HL-60 (cell line): ENCODE results near the gene LGI1.

Experiments used
- POLR2AphosphoS5 ChIP-seq: IDR thresholded peaks from 2 replicates; pipeline ENCODE4 v1.6.1; 2012; ENCODE audit warnings: low read depth
- TF ChIP-seq, protein P1 (sequence below): IDR thresholded peaks from one replicate; pipeline ENCODE4 v1.5.1; 2011; ENCODE audit warnings: low read length, control low read depth, inconsistent platforms; ENCODE audit not compliant: insufficient read depth
- TF ChIP-seq, protein P2 (sequence below): IDR thresholded peaks from 2 replicates; pipeline ENCODE4 v1.6.1; 2012; ENCODE audit warnings: low read depth; ENCODE audit not compliant: insufficient replicate concordance

DNA sequence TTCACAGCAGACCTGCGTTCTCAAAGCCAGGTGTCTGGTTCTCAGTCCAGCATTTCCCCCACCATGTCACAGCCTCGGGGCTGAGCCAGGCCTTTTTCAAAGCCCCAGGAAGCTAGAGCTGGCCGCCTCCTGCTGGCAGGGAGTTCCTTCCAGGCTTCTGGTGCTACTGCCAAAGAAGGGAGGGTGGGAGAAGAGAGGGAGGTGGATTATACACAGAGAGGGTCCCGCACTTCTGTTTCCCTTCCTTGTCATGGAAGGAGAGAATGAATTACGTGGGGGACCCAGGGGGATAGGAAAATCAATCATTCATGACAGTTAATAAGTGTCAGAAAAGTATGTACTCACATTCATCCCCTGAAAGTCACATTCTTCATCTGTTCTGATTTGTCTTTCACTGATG, 600 bp upstream of the LGI1 start:
- TF ChIP-seq POLR2AphosphoS5, result no peak
- TF ChIP-seq, protein P1, sequence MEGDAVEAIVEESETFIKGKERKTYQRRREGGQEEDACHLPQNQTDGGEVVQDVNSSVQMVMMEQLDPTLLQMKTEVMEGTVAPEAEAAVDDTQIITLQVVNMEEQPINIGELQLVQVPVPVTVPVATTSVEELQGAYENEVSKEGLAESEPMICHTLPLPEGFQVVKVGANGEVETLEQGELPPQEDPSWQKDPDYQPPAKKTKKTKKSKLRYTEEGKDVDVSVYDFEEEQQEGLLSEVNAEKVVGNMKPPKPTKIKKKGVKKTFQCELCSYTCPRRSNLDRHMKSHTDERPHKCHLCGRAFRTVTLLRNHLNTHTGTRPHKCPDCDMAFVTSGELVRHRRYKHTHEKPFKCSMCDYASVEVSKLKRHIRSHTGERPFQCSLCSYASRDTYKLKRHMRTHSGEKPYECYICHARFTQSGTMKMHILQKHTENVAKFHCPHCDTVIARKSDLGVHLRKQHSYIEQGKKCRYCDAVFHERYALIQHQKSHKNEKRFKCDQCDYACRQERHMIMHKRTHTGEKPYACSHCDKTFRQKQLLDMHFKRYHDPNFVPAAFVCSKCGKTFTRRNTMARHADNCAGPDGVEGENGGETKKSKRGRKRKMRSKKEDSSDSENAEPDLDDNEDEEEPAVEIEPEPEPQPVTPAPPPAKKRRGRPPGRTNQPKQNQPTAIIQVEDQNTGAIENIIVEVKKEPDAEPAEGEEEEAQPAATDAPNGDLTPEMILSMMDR, result no peak
- TF ChIP-seq, protein P2, sequence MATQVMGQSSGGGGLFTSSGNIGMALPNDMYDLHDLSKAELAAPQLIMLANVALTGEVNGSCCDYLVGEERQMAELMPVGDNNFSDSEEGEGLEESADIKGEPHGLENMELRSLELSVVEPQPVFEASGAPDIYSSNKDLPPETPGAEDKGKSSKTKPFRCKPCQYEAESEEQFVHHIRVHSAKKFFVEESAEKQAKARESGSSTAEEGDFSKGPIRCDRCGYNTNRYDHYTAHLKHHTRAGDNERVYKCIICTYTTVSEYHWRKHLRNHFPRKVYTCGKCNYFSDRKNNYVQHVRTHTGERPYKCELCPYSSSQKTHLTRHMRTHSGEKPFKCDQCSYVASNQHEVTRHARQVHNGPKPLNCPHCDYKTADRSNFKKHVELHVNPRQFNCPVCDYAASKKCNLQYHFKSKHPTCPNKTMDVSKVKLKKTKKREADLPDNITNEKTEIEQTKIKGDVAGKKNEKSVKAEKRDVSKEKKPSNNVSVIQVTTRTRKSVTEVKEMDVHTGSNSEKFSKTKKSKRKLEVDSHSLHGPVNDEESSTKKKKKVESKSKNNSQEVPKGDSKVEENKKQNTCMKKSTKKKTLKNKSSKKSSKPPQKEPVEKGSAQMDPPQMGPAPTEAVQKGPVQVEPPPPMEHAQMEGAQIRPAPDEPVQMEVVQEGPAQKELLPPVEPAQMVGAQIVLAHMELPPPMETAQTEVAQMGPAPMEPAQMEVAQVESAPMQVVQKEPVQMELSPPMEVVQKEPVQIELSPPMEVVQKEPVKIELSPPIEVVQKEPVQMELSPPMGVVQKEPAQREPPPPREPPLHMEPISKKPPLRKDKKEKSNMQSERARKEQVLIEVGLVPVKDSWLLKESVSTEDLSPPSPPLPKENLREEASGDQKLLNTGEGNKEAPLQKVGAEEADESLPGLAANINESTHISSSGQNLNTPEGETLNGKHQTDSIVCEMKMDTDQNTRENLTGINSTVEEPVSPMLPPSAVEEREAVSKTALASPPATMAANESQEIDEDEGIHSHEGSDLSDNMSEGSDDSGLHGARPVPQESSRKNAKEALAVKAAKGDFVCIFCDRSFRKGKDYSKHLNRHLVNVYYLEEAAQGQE, result no peak
